ENCODE measurements around the gene BRD7.

GRCh38 chr16:50288920-50289319, 79.9 kb downstream of the BRD7 start:
- TF ChIP-seq CTCF (IDR thresholded peaks at IDR 0.05) (no peak), POLR2A (IDR thresholded peaks at IDR 0.05) (no peak)
